GM23338 (cell line): ENCODE data around the gene HBZ. TPM values are rescaled to one million over a fixed set of nuclear protein-coding genes. Genes with fewer than 3 reads are reported as not detected.

Source experiments
- ATAC-seq: fragments of 200-7000 bp; cut with Tn5 transposase; 3 replicates; pipeline ENCODE4 v1.9.1; 2020
- DNase-seq: peaks from one replicate; pipeline ENCODE4 v3.0.0-alpha.2; 2015; ENCODE audit warnings: low spot score
- H2AFZ ChIP-seq: fragments of 200-600 bp; sonication (generic); 2 replicates; pipeline ENCODE4 v1.8.0; 2016; ENCODE audit warnings: antibody characterized with exemption, mild to moderate bottlenecking, moderate library complexity
- H3F3A ChIP-seq: fragments of 200-600 bp; sonication (generic); replicated peaks from 2 replicates; pipeline ENCODE4 v1.8.0; 2017; ENCODE audit warnings: antibody characterized with exemption, mixed run types, low read depth
- H3K27ac ChIP-seq: fragments of 200-600 bp; sonication (generic); 2 replicates; pipeline ENCODE4 v1.6.1; 2016; ENCODE audit warnings: low read depth
- H3K27me3 ChIP-seq: fragments of 200-600 bp; sonication (generic); 2 replicates; pipeline ENCODE4 v1.8.0; 2016; ENCODE audit warnings: mild to moderate bottlenecking, mixed run types, moderate library complexity; ENCODE audit not compliant: insufficient read depth
- H3K36me3 ChIP-seq: fragments of 200-600 bp; sonication (generic); 2 replicates; pipeline ENCODE4 v1.8.0; 2016; ENCODE audit warnings: mild to moderate bottlenecking; ENCODE audit not compliant: insufficient read depth
- H3K4me1 ChIP-seq: fragments of 200-600 bp; sonication (generic); 2 replicates; pipeline ENCODE4 v1.8.0; 2016; ENCODE audit warnings: mild to moderate bottlenecking, moderate library complexity; ENCODE audit not compliant: insufficient read depth
- H3K4me2 ChIP-seq: fragments of 200-600 bp; sonication (generic); 2 replicates; pipeline ENCODE4 v1.7.1; 2017; ENCODE audit warnings: mixed run types
- H3K4me3 ChIP-seq: fragments of 200-600 bp; sonication (generic); 2 replicates; pipeline ENCODE4 v1.6.1; 2016; ENCODE audit warnings: mixed run types
- H3K79me2 ChIP-seq: fragments of 200-600 bp; sonication (generic); replicated peaks from 2 replicates; pipeline ENCODE4 v1.8.0; 2017; ENCODE audit warnings: mild to moderate bottlenecking; ENCODE audit not compliant: insufficient read depth
- H3K9me2 ChIP-seq: fragments of 200-600 bp; sonication (generic); 2 replicates; pipeline ENCODE4 v1.8.0; 2017; ENCODE audit not compliant: insufficient read depth
- H4K20me1 ChIP-seq: fragments of 200-600 bp; sonication (generic); replicated peaks from 2 replicates; pipeline ENCODE4 v1.8.0; 2017; ENCODE audit warnings: mild to moderate bottlenecking; ENCODE audit not compliant: insufficient read depth
- H3K27ac Mint-ChIP-seq: 2 replicates; pipeline ENCODE4 v1.8.0; 2020; ENCODE audit warnings: inconsistent platforms, mild to moderate bottlenecking, moderate library complexity, mixed read lengths
- H3K27me3 Mint-ChIP-seq: 3 replicates; pipeline ENCODE4 v1.8.0; 2022; ENCODE audit warnings: low read depth, mild to moderate bottlenecking, moderate library complexity, mixed read lengths, inconsistent platforms; ENCODE audit not compliant: insufficient read depth, poor library complexity
- H3K36me3 Mint-ChIP-seq: 3 replicates; pipeline ENCODE4 v1.8.0; 2021; ENCODE audit warnings: low read depth, mild to moderate bottlenecking, inconsistent platforms, moderate library complexity, mixed read lengths
- H3K4me1 Mint-ChIP-seq: 3 replicates; pipeline ENCODE4 v1.8.0; 2020; ENCODE audit warnings: mild to moderate bottlenecking, inconsistent platforms, mixed read lengths
- H3K4me3 Mint-ChIP-seq: 3 replicates; pipeline ENCODE4 v1.8.0; 2021; ENCODE audit warnings: moderate library complexity, mild to moderate bottlenecking, inconsistent platforms, mixed read lengths
- H3K9me3 Mint-ChIP-seq: 3 replicates; pipeline ENCODE4 v1.8.0; 2020; ENCODE audit warnings: moderate library complexity, mild to moderate bottlenecking, inconsistent platforms, mixed read lengths
- EZH2 ChIP-seq: fragments of 200-600 bp; sonication (generic); IDR thresholded peaks from one replicate; pipeline ENCODE4 v1.8.0; 2017; ENCODE audit warnings: antibody characterized with exemption, mild to moderate bottlenecking, low read depth; ENCODE audit not compliant: unreplicated experiment
- EZH2phosphoT487 ChIP-seq: fragments of 200-600 bp; sonication (generic); IDR thresholded peaks from one replicate; pipeline ENCODE4 v1.8.1; 2018; ENCODE audit warnings: antibody characterized with exemption; ENCODE audit not compliant: unreplicated experiment
- REST ChIP-seq: IDR thresholded peaks from one replicate; pipeline ENCODE4 v1.6.1; 2018; ENCODE audit warnings: antibody characterized with exemption; ENCODE audit not compliant: unreplicated experiment
- STAT1 ChIP-seq: IDR thresholded peaks from one replicate; pipeline ENCODE4 v1.6.1; 2016; ENCODE audit warnings: antibody characterized with exemption; ENCODE audit not compliant: unreplicated experiment
- ZNF462 ChIP-seq: fragments of 250-450 bp; sonication (Bioruptor Pico); IDR thresholded peaks from 2 replicates; pipeline ENCODE4 v1.5.0; 2020; ENCODE audit warnings: mild to moderate bottlenecking, moderate library complexity
- polyA plus RNA-seq: library from polyadenylated mRNA; unstranded; fragments of >200 nt; fragmentation: Nextera tagmentation; extraction: Ambion mirVana; gene quantifications from 2 replicates; pipeline ENCODE4 v1.2.1, GENCODE V29; 2016
- total RNA-seq: library from RNA; depleted of rRNA; stranded (reverse); fragments of >200 nt; shearing (Covaris generic); gene quantifications from 2 replicates; pipeline ENCODE4 v1.2.3, GENCODE V29; 2014

The HBZ gene
- total and polyA plus RNA-seq, 2 experiments from 2014 or later, result 0.39 TPM; not detected in 1

DNA sequence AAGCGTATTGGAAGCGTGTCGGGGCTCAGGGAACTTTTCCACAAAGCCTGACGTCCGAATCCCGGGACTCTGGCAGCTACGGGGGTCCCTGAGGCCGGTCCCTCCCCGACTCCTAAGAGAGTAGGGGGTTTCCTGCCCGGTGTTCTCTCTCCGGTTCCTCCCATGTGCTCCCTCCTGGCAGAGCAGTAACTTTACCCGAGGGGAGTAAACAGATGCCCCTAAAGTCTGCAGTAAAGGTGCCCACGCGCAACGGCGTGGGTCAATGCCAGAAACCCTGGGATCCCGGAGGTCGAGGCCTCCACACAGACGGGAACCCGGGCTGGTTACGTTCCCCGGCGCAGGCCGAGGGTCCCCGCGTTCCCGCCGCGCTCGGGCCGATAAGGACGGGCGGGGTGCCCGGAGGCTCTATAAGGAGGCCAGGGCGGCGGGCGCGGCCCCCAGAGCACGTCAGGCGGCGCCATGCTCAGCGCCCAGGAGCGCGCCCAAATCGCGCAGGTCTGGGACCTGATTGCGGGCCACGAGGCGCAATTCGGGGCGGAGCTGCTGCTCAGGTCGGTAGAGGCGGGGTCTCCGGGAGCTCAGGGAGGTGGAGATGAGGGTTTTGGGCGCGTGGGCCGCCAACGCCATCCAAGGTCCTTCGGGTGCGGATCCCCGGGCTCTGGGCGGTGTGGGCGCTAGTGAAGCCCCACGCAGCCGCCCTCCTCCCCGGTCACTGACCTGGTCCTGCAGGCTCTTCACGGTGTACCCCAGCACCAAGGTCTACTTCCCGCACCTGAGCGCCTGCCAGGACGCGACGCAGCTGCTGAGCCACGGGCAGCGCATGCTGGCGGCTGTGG is 13.3 kb downstream of the HBZ start, which contains the start of gene HBM:
TSS of gene HBM (plus strand) at position 440 of the 836 bp plus-strand sequence. CDS start at position 460, 20 bp downstream.
- H3K27me3 ChIP-seq, result peaks cover 75% of the 10 kb centered on the region

DNA sequence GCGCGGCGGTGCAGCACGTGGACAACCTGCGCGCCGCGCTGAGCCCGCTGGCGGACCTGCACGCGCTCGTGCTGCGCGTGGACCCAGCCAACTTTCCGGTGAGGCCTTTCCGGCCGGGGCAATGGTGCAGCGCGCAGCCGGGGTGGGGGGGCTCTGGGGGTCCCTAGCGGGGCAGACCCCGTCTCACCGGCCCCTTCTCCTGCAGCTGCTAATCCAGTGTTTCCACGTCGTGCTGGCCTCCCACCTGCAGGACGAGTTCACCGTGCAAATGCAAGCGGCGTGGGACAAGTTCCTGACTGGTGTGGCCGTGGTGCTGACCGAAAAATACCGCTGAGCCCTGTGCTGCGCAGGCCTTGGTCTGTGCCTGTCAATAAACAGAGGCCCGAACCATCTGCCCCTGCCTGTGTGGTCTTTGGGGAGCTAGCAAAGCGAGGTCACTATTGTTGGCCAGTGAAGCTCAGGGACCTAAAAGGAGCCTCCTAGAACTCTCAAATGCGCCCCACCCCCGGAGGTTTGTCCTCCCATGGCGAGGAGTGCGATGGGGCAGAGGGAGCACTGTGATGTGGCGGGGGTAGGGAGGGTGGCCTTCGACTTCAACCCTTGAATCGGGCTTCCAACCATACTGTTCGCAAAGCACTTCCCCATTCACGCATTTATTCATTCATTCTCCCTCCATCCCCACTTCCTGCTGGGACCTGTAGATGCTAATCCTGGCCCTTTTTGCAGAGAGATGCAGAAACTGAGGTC is 14.1 kb downstream of the HBZ start:
- H3K9me3 Mint-ChIP-seq, result no peaks in the 10 kb centered on the region
- Histone ChIP-seq H3K79me2 (no peaks in the 10 kb centered on the region), H3K27me3 (peaks cover 76% of the 10 kb centered on the region), H3K4me1 (peaks cover 39% of the 10 kb centered on the region), H3K4me3 (peak overlapping the region; percentile 64), H3K4me2 (peak overlapping the region; percentile 88), H2AFZ (peak overlapping the region; percentile 69), H3F3A (peaks cover 9% of the 10 kb centered on the region), H3K9me2 (no peaks in the 10 kb centered on the region), H3K36me3 (no peaks in the 10 kb centered on the region), H4K20me1 (no peaks in the 10 kb centered on the region; the same call in 1 of the 2 replicates), H3K27ac (no peak overlapping the region)
- no peaks in the 10 kb centered on the region for H3K36me3 Mint-ChIP-seq
- peaks cover 36% of the 10 kb centered on the region for H3K4me1 Mint-ChIP-seq
- DNase-seq, result peak; percentile 67
- H3K4me3 Mint-ChIP-seq, result peak overlapping the region; percentile 65
- H3K27me3 Mint-ChIP-seq, result peaks cover 68% of the 10 kb centered on the region
- no peak overlapping the region for H3K27ac Mint-ChIP-seq
- ATAC-seq, result peak; percentile 9
- no peak for TF ChIP-seq STAT1
- no peak for TF ChIP-seq ZNF462 (CRISPR knock-in tag)
- TF ChIP-seq EZH2, result peak; percentile 75

More for the DNA sequence above, 13.3 kb downstream of the HBZ start, which contains the start of gene HBM:
- Mint-ChIP-seq H3K4me1 (peaks cover 34% of the 10 kb centered on the region), H3K4me3 (peak within 1 kb of the TSS; percentile 67), H3K27ac (no peak within 1 kb of the TSS), H3K36me3 (no peaks in the 10 kb centered on the region), H3K9me3 (no peaks in the 10 kb centered on the region), H3K27me3 (peaks cover 60% of the 10 kb centered on the region)
- ATAC-seq (peak; percentile 15), DNase-seq (peak; percentile 40)
- H3K4me3 ChIP-seq, result peak within 1 kb of the TSS; percentile 64
- H3K36me3 ChIP-seq, result no peaks in the 10 kb centered on the region
- peaks cover 39% of the 10 kb centered on the region for H3K4me1 ChIP-seq
- peak within 1 kb of the TSS; percentile 94 for H2AFZ ChIP-seq
- peak within 1 kb of the TSS; percentile 88 for H3K4me2 ChIP-seq
- H4K20me1 ChIP-seq, result no peaks in the 10 kb centered on the region; the same call in 1 of the 2 replicates
- H3K9me2 ChIP-seq, result no peaks in the 10 kb centered on the region
- peak; percentile 85 for TF ChIP-seq EZH2
- TF ChIP-seq EZH2phosphoT487, result peak; percentile 93
- TF ChIP-seq REST, result no peak
- no peak within 1 kb of the TSS for H3K27ac ChIP-seq
- peaks cover 9% of the 10 kb centered on the region for H3F3A ChIP-seq
- H3K79me2 ChIP-seq, result no peaks in the 10 kb centered on the region
